GM23248 (cell line): ENCODE data around the gene C1RL.

Experiments used
- EZH2 ChIP-seq: fragments of 200-600 bp; sonication (generic); IDR thresholded peaks from 2 replicates; pipeline ENCODE4 v1.6.1; 2018; ENCODE audit warnings: antibody characterized with exemption, mild to moderate bottlenecking; ENCODE audit not compliant: insufficient read depth, poor library complexity, severe bottlenecking
- EZH2phosphoT487 ChIP-seq: fragments of 200-600 bp; sonication (generic); IDR thresholded peaks from 2 replicates; pipeline ENCODE4 v1.6.1; 2018; ENCODE audit warnings: antibody characterized with exemption, moderate library complexity, mild to moderate bottlenecking, low read depth; ENCODE audit not compliant: insufficient read depth

- TF ChIP-seq EZH2phosphoT487 (no peak), EZH2 (no peak)
Observed at GRCh38 chr12:7083125-7083524, 25.9 kb downstream of the C1RL start.
